K562 (cell line): ENCODE data around the gene COL13A1. TPM values are rescaled to one million over a fixed set of nuclear protein-coding genes. Genes with fewer than 3 reads are reported as not detected.
A peak's percentile ranks its signal among the peaks of the same experiment; 100 is the strongest.

ENCODE experiments used
- ATAC-seq: fragments of 200-7000 bp; cut with Tn5 transposase; 3 replicates; pipeline ENCODE4 v1.9.1; 2020; ENCODE audit warnings: moderate library complexity
- BruUV-seq: library from RNA; stranded (reverse); fragments of 400-500 nt; replicated peaks from 2 replicates; lab custom pipeline; 2021; lab: Mats Ljungman, UMichigan
- CTCF ChIA-PET: fragments of 300-600 bp; formaldehyde crosslinking; extraction: SDS; loops from one replicate; lab custom pipeline; 2021; ENCODE audit warnings: low intra/inter-chr PET ratio; lab: Yijun Ruan, JAX
- POLR2A ChIA-PET: fragments of 300-600, 350-650 bp; sonication (Branson Sonifier 250); formaldehyde crosslinking; extraction: SDS; loops from one replicate; lab custom pipeline; 2021; ENCODE audit warnings: antibody characterized with exemption, inconsistent platforms; lab: Yijun Ruan, JAX
- DNase-seq, 4 experiments: peaks; one replicate each; pipeline versions ENCODE4 v3.0.0 to v3.0.0-alpha.2; 2011 to 2018; ENCODE audit warnings: low spot score in 3 of 4, mixed read lengths in 3 of 4; ENCODE audit errors: extremely low read depth in 1 of 4
- FAIRE-seq: peaks from 2 replicates; lab custom pipeline; 2011; peaks lifted over from hg19 to GRCh38; lab: Jason Lieb, UNC
- H2AFZ ChIP-seq: 2 replicates; pipeline ENCODE4 v1.6.0; 2011; ENCODE audit warnings: low read depth, low read length, control low read depth, inconsistent platforms
- H3K27ac ChIP-seq: fragments of 200-600 bp; 3 replicates; pipeline ENCODE4 v1.8.0; 2011; ENCODE audit warnings: low read depth, mild to moderate bottlenecking, control low read depth, inconsistent platforms, low read length, moderate library complexity, mixed read lengths; ENCODE audit errors: extremely low read depth
- H3K27me3 ChIP-seq, 2 experiments: fragments of 300-600 bp in 1 of 2; 2 replicates in 1 of 2; 3 replicates in 1 of 2; pipeline versions ENCODE4 v1.6.0 to v1.8.0; 2011; ENCODE audit warnings: inconsistent platforms in 2 of 2, low read length in 2 of 2, mild to moderate bottlenecking in 1 of 2, mixed read lengths in 1 of 2, moderate library complexity in 1 of 2; ENCODE audit not compliant: control insufficient read depth in 2 of 2, insufficient read depth in 2 of 2
- H3K36me3 ChIP-seq: fragments of 300-600 bp; 3 replicates; pipeline ENCODE4 v1.8.0; 2011; ENCODE audit warnings: mild to moderate bottlenecking, low read length, inconsistent platforms; ENCODE audit not compliant: control insufficient read depth, insufficient read depth
- H3K4me1 ChIP-seq, 2 experiments: fragments of 200-600 bp in 1 of 2; replicated peaks in 1 of 2; 2 replicates in 1 of 2; 3 replicates in 1 of 2; pipeline versions ENCODE4 v1.5.1 to v1.8.0; 2011; ENCODE audit warnings: inconsistent platforms in 2 of 2, low read length in 2 of 2, mild to moderate bottlenecking in 1 of 2, mixed read lengths in 1 of 2, moderate library complexity in 1 of 2; ENCODE audit not compliant: control insufficient read depth in 2 of 2, insufficient read depth in 2 of 2
- H3K4me2 ChIP-seq: 2 replicates; pipeline ENCODE4 v1.6.1; 2011; ENCODE audit warnings: low read length, control low read depth, inconsistent platforms, mixed read lengths; ENCODE audit not compliant: insufficient read depth
- H3K4me3 ChIP-seq: fragments of 200-600 bp; sonication (generic), shearing (Covaris generic); 2 replicates; pipeline ENCODE4 v1.5.1; 2016; ENCODE audit warnings: control low read depth, inconsistent platforms
- H3K79me2 ChIP-seq: fragments of 200-600 bp; 3 replicates; pipeline ENCODE4 v1.8.0; 2011; ENCODE audit warnings: low read length, inconsistent platforms; ENCODE audit not compliant: control insufficient read depth, insufficient read depth
- H3K9ac ChIP-seq, 2 experiments: 2 replicates each; pipeline versions ENCODE4 v1.6.0 to v1.6.1; 2011; ENCODE audit warnings: low read depth in 2 of 2, low read length in 2 of 2, control low read depth in 1 of 2, inconsistent platforms in 1 of 2, mild to moderate bottlenecking in 1 of 2, mixed read lengths in 1 of 2; ENCODE audit not compliant: insufficient read depth in 1 of 2
- H3K9me1 ChIP-seq: one replicate; pipeline ENCODE4 v1.6.0; 2011; ENCODE audit warnings: inconsistent platforms, mild to moderate bottlenecking, low read length, moderate library complexity; ENCODE audit not compliant: control insufficient read depth, insufficient read depth
- H3K9me3 ChIP-seq: replicated peaks from 2 replicates; pipeline ENCODE4 v1.5.1; 2011; ENCODE audit warnings: low read depth, low read length, inconsistent platforms; ENCODE audit not compliant: control insufficient read depth, insufficient read depth
- H4K20me1 ChIP-seq: replicated peaks from 2 replicates; pipeline ENCODE4 v1.6.1; 2011; ENCODE audit warnings: low read length, inconsistent platforms, mixed read lengths; ENCODE audit not compliant: control insufficient read depth, insufficient read depth
- DACH1 ChIP-seq: fragments of 450-650 bp; IDR thresholded peaks from 2 replicates; pipeline ENCODE4 v1.6.1; 2018; ENCODE audit not compliant: partially characterized antibody
- LARP7 ChIP-seq: fragments of 450-650 bp; IDR thresholded peaks from 2 replicates; pipeline ENCODE4 v1.6.1; 2016
- RFX5 ChIP-seq: IDR thresholded peaks from 2 replicates; pipeline ENCODE4 v1.6.1; 2011; ENCODE audit warnings: low read depth, mild to moderate bottlenecking, improper control_type of control experiment, low read length
- SRF ChIP-seq, 2 experiments: fragments of 250-450, 450-650 bp in 1 of 2; sonication (Bioruptor Pico) in 1 of 2; sonication (generic) in 1 of 2; formaldehyde crosslinking; IDR thresholded peaks; 2 replicates each; pipeline versions ENCODE4 v1.5.0 to v1.5.1; 2020 to 2022; ENCODE audit warnings: mild to moderate bottlenecking in 1 of 2, missing genetic modification reagents in 1 of 2
- SRSF9 ChIP-seq: fragments of 200-400 bp; formaldehyde crosslinking; IDR thresholded peaks from 2 replicates; pipeline ENCODE4 v1.6.1; 2017; ENCODE audit warnings: low read depth, low read length, borderline replicate concordance
- ZNF57 ChIP-seq: fragments of 450-650 bp; formaldehyde crosslinking; IDR thresholded peaks from 2 replicates; pipeline ENCODE4 v1.4.0; 2020; ENCODE audit warnings: mild to moderate bottlenecking, moderate library complexity
- WGBS: fragments of 100-300 bp; shearing (Covaris generic); methylation state at CpG from one replicate; pipeline ENCODE4 v1.1.6; 2016; ENCODE audit warnings: low coverage, mixed read lengths; ENCODE audit not compliant: insufficient coverage; ENCODE audit errors: missing lambda C conversion rate; 5-methylcytosine and 5-hydroxymethylcytosine counted together
- in situ Hi-C: fragments of 300-500 bp; cut with MboI; formaldehyde crosslinking; loops from 4 replicates; pipeline ENCODE4 v1.15.0; 2018; ENCODE audit warnings: inconsistent platforms, mixed read lengths
- intact Hi-C: fragments of 100-400 bp; cut with micrococcal nuclease; formaldehyde crosslinking; loops from 2 replicates; pipeline ENCODE4 v1.14.2; 2022
- polyA plus RNA-seq, 8 experiments: library from polyadenylated mRNA; depleted of rRNA in 4 of 8; stranded (reverse) in 5 of 8; unstranded in 3 of 8; fragments of >200 nt; fragmentation: Nextera tagmentation in 2 of 8; fragmentation: Illumina TruSeq in 1 of 8; extraction: Ambion mirVana in 2 of 8; extraction: Trizol in 1 of 8; gene quantifications; 2 replicates each; pipeline versions ENCODE4 v1.2.1 to v1.2.3, GENCODE V29; 2011 to 2014; ENCODE audit warnings: inconsistent platforms in 1 of 8, missing spikeins in 1 of 8
- total RNA-seq, 7 experiments: library from RNA; depleted of rRNA in 6 of 7; stranded (reverse); fragments of >200 nt in 6 of 7; fragmentation: Illumina TruSeq in 2 of 7; extraction: Trizol in 2 of 7; gene quantifications; 2 replicates each; pipeline versions ENCODE4 v1.2.1 to v1.2.3, GENCODE V29; 2011 to 2021; ENCODE audit warnings: low replicate concordance in 1 of 7
- TF ChIP-seq, protein P1 (sequence below): sonication (generic); formaldehyde crosslinking; IDR thresholded peaks from 2 replicates; pipeline ENCODE4 v1.8.0; 2022; ENCODE audit warnings: mild to moderate bottlenecking, missing genetic modification reagents
- TF ChIP-seq, protein P2 (sequence below): sonication (generic); formaldehyde crosslinking; IDR thresholded peaks from 2 replicates; pipeline ENCODE4 v1.8.0; 2022; ENCODE audit warnings: mild to moderate bottlenecking, missing genetic modification reagents
- TF ChIP-seq, protein P3 (sequence below): fragments of 450-650 bp; formaldehyde crosslinking; IDR thresholded peaks from 2 replicates; pipeline ENCODE4 v1.4.0; 2020; ENCODE audit warnings: mild to moderate bottlenecking, mixed read lengths

Gene COL13A1
- total and polyA plus RNA-seq, 9 of the 15 experiments (the other 6 are each of a cell fraction or from before 2014, with no cell fraction given), result not detected

DNA sequence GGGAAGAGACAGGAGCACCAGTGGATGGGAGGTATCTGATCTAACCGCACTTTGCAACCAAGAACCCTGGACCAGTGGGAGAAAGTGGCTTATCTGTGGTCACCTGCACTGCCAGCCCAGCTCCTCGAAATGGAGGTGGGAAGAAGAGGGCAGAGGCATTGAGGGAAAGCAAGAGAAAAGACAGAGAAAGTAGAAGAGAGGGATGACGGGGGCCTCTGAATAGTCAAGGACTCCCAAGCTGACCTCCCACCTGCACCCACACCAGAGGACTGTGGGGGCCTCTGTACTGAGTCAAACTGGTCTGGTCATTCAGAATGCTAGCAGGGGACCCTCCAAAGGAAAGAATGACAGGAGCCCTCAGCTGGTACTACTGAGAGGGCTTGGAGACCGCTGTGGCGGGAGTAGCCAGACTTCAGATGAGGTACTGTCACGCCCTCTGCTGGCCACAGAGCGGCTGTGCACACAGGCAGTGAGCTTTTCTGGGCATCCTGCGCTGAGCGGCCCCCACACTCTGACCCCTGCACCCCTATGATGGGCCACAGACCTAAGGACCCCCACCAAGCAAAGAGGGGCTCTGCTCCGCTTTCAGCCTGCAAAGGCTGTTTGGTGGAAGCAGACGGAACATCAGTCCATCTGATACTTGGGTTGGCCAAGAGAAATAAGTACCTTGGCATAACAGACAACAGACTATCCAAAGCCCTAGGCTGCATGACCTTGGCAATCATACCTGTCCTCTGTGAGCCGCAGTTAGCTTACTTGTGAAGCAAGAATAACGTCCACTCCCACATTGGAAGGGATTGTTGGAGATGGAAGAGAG, 112.9 kb downstream of the COL13A1 start:
- H3K4me2 ChIP-seq, result no peak overlapping the region
- peaks cover 5 to 46% of the 10 kb centered on the region in 2 experiments; a peak in 3 of 5 replicates for H3K27me3 ChIP-seq
- peak; percentile 93 for FAIRE-seq
- H4K20me1 ChIP-seq, result peaks cover 23% of the 10 kb centered on the region
- ChIA-PET CTCF (interaction anchor here (0.6 to 1.3 kb wide), 5 partner anchors 13 to 271 kb away, joined by 3 to 8 read pairs (median 3); no protein-coding TSS in a partner anchor), POLR2A (interaction anchor here (0.6 to 1.1 kb wide), 4 partner anchors 10 to 219 kb away, joined by 3 to 4 read pairs (median 3); no protein-coding TSS in a partner anchor)
- BruUV-seq, result no TSS peak
- DNase-seq, result peak; percentile 81 to 88 (median 84)
- H3K4me1 ChIP-seq, result 0 out of 5 replicates have a peak, but pooled peaks cover 0 to 3% of the 10 kb centered on the region in 2 experiments
- H2AFZ ChIP-seq, result no peak overlapping the region
- no peak overlapping the region for H3K27ac ChIP-seq
- no peak overlapping the region for H3K4me3 ChIP-seq
- H3K9me1 ChIP-seq, result no peaks in the 10 kb centered on the region
- WGBS, result under 1% methylated on average over 13 of the region's 13 CpGs
- H3K9me3 ChIP-seq, result no peaks in the 10 kb centered on the region
- H3K9ac ChIP-seq, result no peak overlapping the region
- no peaks in the 10 kb centered on the region for H3K36me3 ChIP-seq
- intact Hi-C loops, result loop anchor here (1.0 to 10.0 kb wide), 5 partner anchors 114 to 390 kb away; no protein-coding TSS in a partner anchor
- H3K79me2 ChIP-seq, result no peaks in the 10 kb centered on the region
- in situ Hi-C loops, result no loop called here
- ATAC-seq, result peak; percentile 98
- no peak for TF ChIP-seq RFX5
- no peak for TF ChIP-seq LARP7
- TF ChIP-seq, protein P1, sequence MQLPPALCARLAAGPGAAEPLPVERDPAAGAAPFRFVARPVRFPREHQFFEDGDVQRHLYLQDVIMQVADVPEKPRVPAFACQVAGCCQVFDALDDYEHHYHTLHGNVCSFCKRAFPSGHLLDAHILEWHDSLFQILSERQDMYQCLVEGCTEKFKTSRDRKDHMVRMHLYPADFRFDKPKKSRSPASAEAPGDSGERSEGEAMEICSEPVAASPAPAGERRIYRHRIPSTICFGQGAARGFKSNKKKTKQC, result no peak
- TF ChIP-seq, protein P2, sequence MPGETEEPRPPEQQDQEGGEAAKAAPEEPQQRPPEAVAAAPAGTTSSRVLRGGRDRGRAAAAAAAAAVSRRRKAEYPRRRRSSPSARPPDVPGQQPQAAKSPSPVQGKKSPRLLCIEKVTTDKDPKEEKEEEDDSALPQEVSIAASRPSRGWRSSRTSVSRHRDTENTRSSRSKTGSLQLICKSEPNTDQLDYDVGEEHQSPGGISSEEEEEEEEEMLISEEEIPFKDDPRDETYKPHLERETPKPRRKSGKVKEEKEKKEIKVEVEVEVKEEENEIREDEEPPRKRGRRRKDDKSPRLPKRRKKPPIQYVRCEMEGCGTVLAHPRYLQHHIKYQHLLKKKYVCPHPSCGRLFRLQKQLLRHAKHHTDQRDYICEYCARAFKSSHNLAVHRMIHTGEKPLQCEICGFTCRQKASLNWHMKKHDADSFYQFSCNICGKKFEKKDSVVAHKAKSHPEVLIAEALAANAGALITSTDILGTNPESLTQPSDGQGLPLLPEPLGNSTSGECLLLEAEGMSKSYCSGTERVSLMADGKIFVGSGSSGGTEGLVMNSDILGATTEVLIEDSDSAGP, result no peak
- TF ChIP-seq SRF (CRISPR knock-in tag; IDR thresholded peaks at IDR 0.05), result no peak
- TF ChIP-seq SRSF9, result no peak
- no peak for TF ChIP-seq ZNF57 (CRISPR knock-in tag)
- TF ChIP-seq, protein P3, sequence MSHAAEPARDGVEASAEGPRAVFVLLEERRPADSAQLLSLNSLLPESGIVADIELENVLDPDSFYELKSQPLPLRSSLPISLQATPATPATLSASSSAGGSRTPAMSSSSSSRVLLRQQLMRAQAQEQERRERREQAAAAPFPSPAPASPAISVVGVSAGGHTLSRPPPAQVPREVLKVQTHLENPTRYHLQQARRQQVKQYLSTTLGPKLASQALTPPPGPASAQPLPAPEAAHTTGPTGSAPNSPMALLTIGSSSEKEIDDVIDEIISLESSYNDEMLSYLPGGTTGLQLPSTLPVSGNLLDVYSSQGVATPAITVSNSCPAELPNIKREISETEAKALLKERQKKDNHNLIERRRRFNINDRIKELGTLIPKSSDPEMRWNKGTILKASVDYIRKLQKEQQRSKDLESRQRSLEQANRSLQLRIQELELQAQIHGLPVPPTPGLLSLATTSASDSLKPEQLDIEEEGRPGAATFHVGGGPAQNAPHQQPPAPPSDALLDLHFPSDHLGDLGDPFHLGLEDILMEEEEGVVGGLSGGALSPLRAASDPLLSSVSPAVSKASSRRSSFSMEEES, result no peak
- no peak for TF ChIP-seq DACH1
